HEK293 (cell line): ENCODE results near the gene TACR3.

Experiments
- BCL11B ChIP-seq: fragments of 450-650 bp; formaldehyde crosslinking; IDR thresholded peaks from 2 replicates; pipeline ENCODE4 v1.5.1; 2016; ENCODE audit warnings: low read depth, missing biosample characterization, missing genetic modification characterization
- CTCF ChIP-seq: fragments of 450-650 bp; formaldehyde crosslinking; IDR thresholded peaks from 2 replicates; pipeline ENCODE4 v1.5.1; 2016; ENCODE audit warnings: missing biosample characterization, missing genetic modification characterization
- ZBTB44 ChIP-seq: fragments of 450-650 bp; IDR thresholded peaks from 2 replicates; pipeline ENCODE4 v1.5.1; 2018; ENCODE audit warnings: missing biosample characterization, mild to moderate bottlenecking, missing genetic modification characterization
- ZNF292 ChIP-seq: fragments of 450-650 bp; formaldehyde crosslinking; IDR thresholded peaks from 2 replicates; pipeline ENCODE4 v1.5.1; 2016; ENCODE audit warnings: low read depth, missing biosample characterization, missing genetic modification characterization, borderline replicate concordance
- ZNF600 ChIP-seq: fragments of 450-650 bp; formaldehyde crosslinking; IDR thresholded peaks from 2 replicates; pipeline ENCODE4 v1.5.1; 2016; ENCODE audit warnings: missing biosample characterization, missing genetic modification characterization

GRCh38 chr4:103720661-103721060, 876 bp upstream of the TACR3 start:
- TF ChIP-seq ZBTB44 (tag by site-specific recombination) (no peak), CTCF (tag by site-specific recombination) (no peak), BCL11B (tag by site-specific recombination) (no peak), ZNF292 (tag by site-specific recombination) (no peak), ZNF600 (tag by site-specific recombination) (no peak)
